Activated T-cell treated with anti-CD3 and anti-CD28 coated beads, Interleukin-2, amount 50 U/mL, for 1 hour (primary cell): ENCODE data around the gene ANKDD1A.

Experiments
- DNase-seq: peaks from one replicate; pipeline ENCODE4 v3.0.0-alpha.2; 2020

Gene ANKDD1A

GRCh38 chr15:64925335-64926330 is 13.9 kb downstream of the ANKDD1A start:
- DNase-seq, result no peak

- no peak for DNase-seq
Measured at GRCh38 chr15:64926661-64927060, 15.0 kb downstream of the ANKDD1A start.

GRCh38 chr15:64928626-64929220 is 17.0 kb downstream of the ANKDD1A start:
- no peak for DNase-seq

GRCh38 chr15:64930019-64930652 is 18.4 kb downstream of the ANKDD1A start:
- no peak for DNase-seq

- DNase-seq, result no peak
Measured at GRCh38 chr15:64930778-64931371, 19.2 kb downstream of the ANKDD1A start.

GRCh38 chr15:64931381-64931780 is 19.7 kb downstream of the ANKDD1A start:
- no peak for DNase-seq

GRCh38 chr15:64934023-64934422 is 22.3 kb downstream of the ANKDD1A start:
- no peak for DNase-seq

GRCh38 chr15:64938192-64938591 is 26.5 kb downstream of the ANKDD1A start:
- DNase-seq, result no peak

- no peak for DNase-seq
Measured at GRCh38 chr15:64942356-64942755, 30.7 kb downstream of the ANKDD1A start.

GRCh38 chr15:64943512-64944225 is 32.0 kb downstream of the ANKDD1A start:
- no peak for DNase-seq

GRCh38 chr15:64944961-64945360 is 33.3 kb downstream of the ANKDD1A start:
- DNase-seq, result no peak

- no peak for DNase-seq
Measured at GRCh38 chr15:64947211-64947610, 35.5 kb downstream of the ANKDD1A start.

GRCh38 chr15:64948916-64949315 is 37.2 kb downstream of the ANKDD1A start:
- DNase-seq, result no peak

GRCh38 chr15:64949383-64950186 is 37.9 kb downstream of the ANKDD1A start:
- no peak for DNase-seq

GRCh38 chr15:64950888-64951287 is 39.2 kb downstream of the ANKDD1A start:
- DNase-seq, result no peak

- no peak for DNase-seq
Measured at GRCh38 chr15:64951777-64952418, 40.2 kb downstream of the ANKDD1A start.

GRCh38 chr15:64954395-64954794 is 42.7 kb downstream of the ANKDD1A start:
- DNase-seq, result no peak

GRCh38 chr15:64959128-64959527 is 47.4 kb downstream of the ANKDD1A start:
- DNase-seq, result no peak

GRCh38 chr15:64960153-64960552 is 48.5 kb downstream of the ANKDD1A start:
- DNase-seq, result no peak

GRCh38 chr15:64961013-64961412 is 49.3 kb downstream of the ANKDD1A start:
- DNase-seq, result no peak

GRCh38 chr15:64969401-64969800 is 57.7 kb downstream of the ANKDD1A start:
- DNase-seq, result no peak
